ENCODE measurements around the gene FAM210B.

DNA sequence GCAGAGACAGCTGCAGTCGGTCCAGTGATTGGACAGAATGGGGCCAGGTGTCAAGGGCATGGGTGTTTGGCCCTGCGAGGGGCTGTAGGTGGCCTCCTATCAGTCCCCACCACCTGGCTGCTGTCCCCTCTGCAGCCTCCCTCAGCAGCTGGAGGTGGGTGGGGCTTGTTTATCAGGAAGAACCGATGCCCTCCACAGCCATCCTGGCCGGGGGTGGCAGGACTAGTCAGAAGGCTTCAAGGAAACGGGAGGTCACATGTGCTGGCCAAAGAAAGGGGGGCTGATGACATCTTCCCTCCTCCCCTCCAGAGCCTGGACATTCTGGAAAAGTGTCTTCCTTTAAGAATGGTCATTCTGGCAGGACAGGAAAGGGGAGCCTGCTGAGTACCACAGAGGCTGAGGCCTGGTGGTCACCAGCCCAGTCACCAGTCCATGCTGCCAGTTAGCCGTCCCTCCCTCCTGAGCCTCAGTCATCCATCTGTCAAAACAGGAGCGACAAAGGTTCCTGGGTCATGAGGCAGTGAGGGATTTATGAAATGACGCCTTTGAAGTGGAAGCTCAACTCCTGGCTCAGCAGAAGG lies 4.1 kb downstream of the FAM210B start:
- TF ChIP-seq RAD21 (IDR thresholded peaks at IDR 0.05 in 1 of 2, conservative IDR thresholded peaks at IDR 0.05 in 1 of 2; ENCODE audit: low read depth in 2 of 2, low read length in 2 of 2) (no peak), YY1 (IDR thresholded peaks at IDR 0.05; ENCODE audit: low read depth, low read length) (no peak)
- TF ChIP-seq, protein P1, sequence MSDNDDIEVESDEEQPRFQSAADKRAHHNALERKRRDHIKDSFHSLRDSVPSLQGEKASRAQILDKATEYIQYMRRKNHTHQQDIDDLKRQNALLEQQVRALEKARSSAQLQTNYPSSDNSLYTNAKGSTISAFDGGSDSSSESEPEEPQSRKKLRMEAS (IDR thresholded peaks at IDR 0.05): 0 out of 2 replicates have a peak, but pooled peaks have one; percentile 13
- TF ChIP-seq, protein P2, sequence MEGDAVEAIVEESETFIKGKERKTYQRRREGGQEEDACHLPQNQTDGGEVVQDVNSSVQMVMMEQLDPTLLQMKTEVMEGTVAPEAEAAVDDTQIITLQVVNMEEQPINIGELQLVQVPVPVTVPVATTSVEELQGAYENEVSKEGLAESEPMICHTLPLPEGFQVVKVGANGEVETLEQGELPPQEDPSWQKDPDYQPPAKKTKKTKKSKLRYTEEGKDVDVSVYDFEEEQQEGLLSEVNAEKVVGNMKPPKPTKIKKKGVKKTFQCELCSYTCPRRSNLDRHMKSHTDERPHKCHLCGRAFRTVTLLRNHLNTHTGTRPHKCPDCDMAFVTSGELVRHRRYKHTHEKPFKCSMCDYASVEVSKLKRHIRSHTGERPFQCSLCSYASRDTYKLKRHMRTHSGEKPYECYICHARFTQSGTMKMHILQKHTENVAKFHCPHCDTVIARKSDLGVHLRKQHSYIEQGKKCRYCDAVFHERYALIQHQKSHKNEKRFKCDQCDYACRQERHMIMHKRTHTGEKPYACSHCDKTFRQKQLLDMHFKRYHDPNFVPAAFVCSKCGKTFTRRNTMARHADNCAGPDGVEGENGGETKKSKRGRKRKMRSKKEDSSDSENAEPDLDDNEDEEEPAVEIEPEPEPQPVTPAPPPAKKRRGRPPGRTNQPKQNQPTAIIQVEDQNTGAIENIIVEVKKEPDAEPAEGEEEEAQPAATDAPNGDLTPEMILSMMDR (IDR thresholded peaks at IDR 0.05; ENCODE audit: control extremely low read depth in 1 of 3, insufficient read depth in 1 of 3, low read depth in 1 of 3, low read length in 3 of 3): no peak

Measured in H1 (cell line).